Hindlimb muscle (tissue), 1 donor: ENCODE results near the gene CIT. TPM values are rescaled to one million over a fixed set of nuclear protein-coding genes. Genes with fewer than 3 reads are reported as not detected.

Experiments used
- polyA plus RNA-seq: library from polyadenylated mRNA; unstranded; fragments of 120-200 nt; gene quantifications from one replicate; pipeline ENCODE4 v1.2.1, GENCODE V29; 2013; ENCODE audit not compliant: insufficient read length

The CIT gene
- polyA plus RNA-seq, 1 donor = 7.7 TPM

Other genes starting within 250 kb of the CIT start
- 29.7 TPM for gene PRKAB1, start 209.2 kb downstream of the CIT start, polyA plus RNA-seq
- 3.6 TPM for gene BICDL1, start 111.9 kb upstream of the CIT start, polyA plus RNA-seq
- 31.9 TPM for gene RAB35, start 239.4 kb upstream of the CIT start, polyA plus RNA-seq